Posterior cingulate gyrus (tissue), 11 donors: Measurements from ENCODE around the gene PPP3CB.
A peak's percentile ranks its signal among the peaks of the same experiment; 100 is the strongest.
"Not testable (repeated sequence)": the region's sequence is repeated elsewhere in the genome, so short reads cannot be mapped to it uniquely, and the experiment has no call there.

ENCODE experiments used
- DNase-seq, 10 donors: peaks; one replicate each; pipeline versions ENCODE4 v3.0.0 to v3.0.0-alpha.2; 2020 to 2021; ENCODE audit warnings: mixed read lengths in 3 of 10
- intact Hi-C: fragments of 100-400 bp; cut with DNase I; formaldehyde crosslinking; loops from one replicate; pipeline ENCODE4 v1.15.1; 2023

The PPP3CB gene

GRCh38 chr10:73424478-73424877, 71.3 kb downstream of the PPP3CB start:
- intact Hi-C loops = no loop called here
- no peak for DNase-seq

GRCh38 chr10:73423309-73423708, 72.5 kb downstream of the PPP3CB start:
- DNase-seq = no peak
- intact Hi-C loops = no loop called here

GRCh38 chr10:73416571-73416970, 79.3 kb downstream of the PPP3CB start:
- DNase-seq = no peak
- intact Hi-C loops = loop anchor here (10.0 kb wide), 1 partner anchor 162 kb away; the partner anchor contains the start of gene MRPS16

- no peak for DNase-seq
- intact Hi-C loops = loop anchor here (5.0 to 10.0 kb wide), 2 partner anchors 83 to 160 kb away; partner anchors contain the start of genes MRPS16 and PPP3CB
These were observed 81.4 kb downstream of the PPP3CB start for GRCh38 chr10:73414230-73414945.

- peak; percentile 86 to 98 (median 94) for DNase-seq
- intact Hi-C loops = loop anchor here (5.0 to 10.0 kb wide), 2 partner anchors 84 to 159 kb away; partner anchors contain the start of genes MRPS16 and PPP3CB
These were observed 82.1 kb downstream of the PPP3CB start, which contains the start of gene ANXA7 for GRCh38 chr10:73413528-73414229. ANXA7 (minus strand) TSS chr10:73414058; CDS start chr10:73400856, 13,202 bp downstream.

GRCh38 chr10:73413108-73413527, 82.7 kb downstream of the PPP3CB start:
- peak in 5 of 10 donors; percentile 14 to 50 (median 32) for DNase-seq
- intact Hi-C loops = loop anchor here (5.0 to 10.0 kb wide), 2 partner anchors 84 to 158 kb away; partner anchors contain the start of genes MRPS16 and PPP3CB

- DNase-seq = no peak
- intact Hi-C loops = loop anchor here (5.0 to 10.0 kb wide), 2 partner anchors 86 to 156 kb away; partner anchors contain the start of genes MRPS16 and PPP3CB
These were observed 84.9 kb downstream of the PPP3CB start for GRCh38 chr10:73410897-73411296.

GRCh38 chr10:73408978-73409521, 86.8 kb downstream of the PPP3CB start:
- intact Hi-C loops = no loop called here
- no peak for DNase-seq

- DNase-seq = peak in 1 of 10 donors; percentile 34
- intact Hi-C loops = no loop called here
These were observed 87.8 kb downstream of the PPP3CB start for GRCh38 chr10:73408061-73408460.

GRCh38 chr10:73407495-73407894, 88.3 kb downstream of the PPP3CB start:
- intact Hi-C loops = no loop called here
- DNase-seq = no peak

GRCh38 chr10:73406846-73407245, 89.0 kb downstream of the PPP3CB start:
- DNase-seq = no peak
- intact Hi-C loops = no loop called here

- no peak for DNase-seq
These were observed 90.3 kb downstream of the PPP3CB start for GRCh38 chr10:73405556-73405955.

GRCh38 chr10:73404690-73405089, 91.1 kb downstream of the PPP3CB start:
- no peak for DNase-seq
- intact Hi-C loops = no loop called here

More at GRCh38 chr10:73405556-73405955, 90.3 kb downstream of the PPP3CB start:
- intact Hi-C loops = no loop called here

GRCh38 chr10:73401636-73402035, 94.2 kb downstream of the PPP3CB start:
- intact Hi-C loops = no loop called here
- no peak for DNase-seq

GRCh38 chr10:73399063-73399462, 96.8 kb downstream of the PPP3CB start:
- intact Hi-C loops = no loop called here
- no peak for DNase-seq

GRCh38 chr10:73398024-73398423, 97.8 kb downstream of the PPP3CB start:
- intact Hi-C loops = no loop called here
- DNase-seq = no peak

GRCh38 chr10:73394325-73394724, 101.5 kb downstream of the PPP3CB start:
- not testable (repeated sequence) for DNase-seq

GRCh38 chr10:73388228-73388627, 107.6 kb downstream of the PPP3CB start:
- intact Hi-C loops = no loop called here
- DNase-seq = no peak

More at GRCh38 chr10:73394325-73394724, 101.5 kb downstream of the PPP3CB start:
- intact Hi-C loops = not testable (repeated sequence)

GRCh38 chr10:73386583-73386982, 109.2 kb downstream of the PPP3CB start:
- intact Hi-C loops = no loop called here
- no peak for DNase-seq
